Neural crest cell (in vitro differentiated cells): ENCODE data around the gene MGAM2. TPM values are rescaled to one million over a fixed set of nuclear protein-coding genes. Genes with fewer than 3 reads are reported as not detected.

Experiments
- DNase-seq: peaks from one replicate; pipeline ENCODE4 v3.0.0; 2021; ENCODE audit warnings: low read depth, mixed read lengths, low spot score
- H3K27ac Mint-ChIP-seq: one replicate; pipeline ENCODE4 v1.8.0; 2021; ENCODE audit warnings: mild to moderate bottlenecking, mixed read lengths; ENCODE audit not compliant: unreplicated experiment
- H3K27me3 Mint-ChIP-seq: 2 replicates; pipeline ENCODE4 v1.8.0; 2021; ENCODE audit warnings: low read depth, mild to moderate bottlenecking, mixed read lengths
- H3K36me3 Mint-ChIP-seq: 2 replicates; pipeline ENCODE4 v1.8.0; 2021; ENCODE audit warnings: low read depth, mild to moderate bottlenecking, mixed read lengths
- H3K4me1 Mint-ChIP-seq: 2 replicates; pipeline ENCODE4 v1.8.0; 2021; ENCODE audit warnings: mixed read lengths
- H3K4me3 Mint-ChIP-seq: one replicate; pipeline ENCODE4 v1.8.0; 2021; ENCODE audit warnings: mild to moderate bottlenecking, mixed read lengths
- H3K9me3 Mint-ChIP-seq: 2 replicates; pipeline ENCODE4 v1.8.0; 2021; ENCODE audit warnings: mixed read lengths
- total RNA-seq: library from RNA; stranded (reverse); gene quantifications from 2 replicates; pipeline ENCODE4 v1.2.1, GENCODE V29; 2021
- TF ChIP-seq, protein P1 (sequence below): fragments of 200-600 bp; sonication (generic); conservative IDR thresholded peaks from 2 replicates; pipeline ENCODE4 v1.5.0; 2021; ENCODE audit warnings: antibody characterized with exemption, mild to moderate bottlenecking

Gene MGAM2
- total RNA-seq, 1 donor from 2014 or later = 0.07 TPM

DNA sequence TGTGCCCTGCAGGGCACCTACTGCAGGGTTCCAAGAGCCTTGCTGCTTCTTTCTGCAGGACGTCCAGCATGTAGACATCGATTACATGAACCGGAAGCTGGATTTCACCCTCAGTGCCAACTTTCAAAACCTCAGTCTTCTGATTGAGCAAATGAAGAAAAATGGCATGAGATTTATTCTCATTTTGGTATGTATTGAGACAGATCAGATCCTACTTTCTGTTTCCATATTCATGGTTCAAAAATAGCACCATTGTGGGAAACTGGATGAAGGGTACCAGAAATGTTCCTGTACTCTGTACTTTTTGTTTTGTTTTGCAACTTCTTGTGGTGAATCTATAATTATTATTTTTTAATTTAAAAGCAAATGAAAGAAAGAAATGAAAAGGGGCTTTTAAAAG is 64.1 kb downstream of the MGAM2 start:
- Mint-ChIP-seq H3K4me3 (no peak overlapping the region), H3K4me1 (no peaks in the 10 kb centered on the region), H3K36me3 (no peaks in the 10 kb centered on the region), H3K27me3 (peaks cover 20% of the 10 kb centered on the region), H3K27ac (no peak overlapping the region), H3K9me3 (peaks cover 8% of the 10 kb centered on the region)
- no peak for DNase-seq
- TF ChIP-seq, protein P1, sequence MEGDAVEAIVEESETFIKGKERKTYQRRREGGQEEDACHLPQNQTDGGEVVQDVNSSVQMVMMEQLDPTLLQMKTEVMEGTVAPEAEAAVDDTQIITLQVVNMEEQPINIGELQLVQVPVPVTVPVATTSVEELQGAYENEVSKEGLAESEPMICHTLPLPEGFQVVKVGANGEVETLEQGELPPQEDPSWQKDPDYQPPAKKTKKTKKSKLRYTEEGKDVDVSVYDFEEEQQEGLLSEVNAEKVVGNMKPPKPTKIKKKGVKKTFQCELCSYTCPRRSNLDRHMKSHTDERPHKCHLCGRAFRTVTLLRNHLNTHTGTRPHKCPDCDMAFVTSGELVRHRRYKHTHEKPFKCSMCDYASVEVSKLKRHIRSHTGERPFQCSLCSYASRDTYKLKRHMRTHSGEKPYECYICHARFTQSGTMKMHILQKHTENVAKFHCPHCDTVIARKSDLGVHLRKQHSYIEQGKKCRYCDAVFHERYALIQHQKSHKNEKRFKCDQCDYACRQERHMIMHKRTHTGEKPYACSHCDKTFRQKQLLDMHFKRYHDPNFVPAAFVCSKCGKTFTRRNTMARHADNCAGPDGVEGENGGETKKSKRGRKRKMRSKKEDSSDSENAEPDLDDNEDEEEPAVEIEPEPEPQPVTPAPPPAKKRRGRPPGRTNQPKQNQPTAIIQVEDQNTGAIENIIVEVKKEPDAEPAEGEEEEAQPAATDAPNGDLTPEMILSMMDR = no peak

DNA sequence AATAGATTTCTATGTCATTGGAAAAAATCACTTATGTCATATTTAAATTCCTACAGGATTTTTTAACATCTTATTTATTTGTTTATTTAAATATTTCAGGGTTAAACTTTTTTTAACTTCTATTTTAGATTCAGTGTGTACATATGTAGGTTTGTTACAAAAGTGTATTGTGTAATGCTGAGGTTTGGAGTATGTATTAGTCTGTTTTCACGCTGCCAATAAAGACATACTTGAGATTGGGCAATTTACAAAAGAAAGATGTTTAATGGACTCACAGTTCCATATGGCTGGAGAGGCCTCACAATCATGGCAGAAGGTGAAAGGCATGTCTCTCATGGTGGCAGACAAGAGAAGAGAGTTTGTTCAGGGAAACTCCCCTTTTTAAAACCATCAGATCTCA is 65.4 kb downstream of the MGAM2 start:
- TF ChIP-seq, protein P1 = no peak
- no peak for DNase-seq
- Mint-ChIP-seq H3K4me1 (no peaks in the 10 kb centered on the region), H3K36me3 (no peaks in the 10 kb centered on the region), H3K9me3 (peaks cover 8% of the 10 kb centered on the region), H3K27me3 (peaks cover 19% of the 10 kb centered on the region), H3K27ac (no peak overlapping the region), H3K4me3 (no peak overlapping the region)

DNA sequence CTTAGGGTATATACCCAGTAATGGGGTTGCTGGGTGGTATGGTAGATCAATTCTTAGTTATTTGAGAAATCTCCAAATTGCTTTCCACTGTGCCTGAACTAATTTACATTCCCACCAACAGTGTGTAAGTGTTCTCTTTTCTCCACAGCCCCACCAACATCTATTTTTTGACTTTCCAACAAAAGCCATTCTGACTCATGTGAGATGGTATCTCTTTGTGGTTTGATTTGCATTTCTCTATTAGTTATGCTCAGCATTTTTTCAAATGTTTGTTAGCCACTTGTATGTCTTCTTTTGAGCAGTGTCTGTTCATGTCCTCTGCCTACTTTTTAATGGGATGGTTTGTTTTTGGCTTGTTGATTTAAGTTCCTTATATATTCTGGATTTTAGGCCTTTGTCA is 66.4 kb downstream of the MGAM2 start:
- peaks cover 8% of the 10 kb centered on the region for H3K9me3 Mint-ChIP-seq

DNA sequence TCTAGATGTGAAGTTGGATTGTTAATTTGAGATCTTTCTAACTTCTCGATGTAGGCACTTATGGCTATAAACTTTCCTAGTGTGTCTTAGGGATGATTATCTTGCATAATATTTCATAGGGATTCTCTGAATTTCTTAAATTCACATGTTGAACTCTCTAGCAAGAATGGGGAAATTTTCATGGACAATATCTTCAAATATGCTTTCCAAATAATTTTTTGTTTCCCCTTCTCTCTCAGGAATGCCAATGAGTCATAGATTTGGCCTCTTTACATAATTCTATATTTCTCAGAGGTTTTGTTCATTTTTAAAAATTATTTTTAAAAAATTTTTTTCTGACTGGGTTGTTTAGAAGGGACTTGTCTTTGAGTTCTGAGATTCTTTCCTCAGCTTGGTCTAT is 68.9 kb downstream of the MGAM2 start:
- Mint-ChIP-seq H3K9me3 (no peaks in the 10 kb centered on the region), H3K27me3 (peaks cover 12% of the 10 kb centered on the region), H3K4me3 (no peak overlapping the region), H3K36me3 (no peaks in the 10 kb centered on the region), H3K4me1 (no peaks in the 10 kb centered on the region), H3K27ac (no peak overlapping the region)
- TF ChIP-seq, protein P1 = no peak
- DNase-seq = no peak

More for the DNA sequence above, 66.4 kb downstream of the MGAM2 start:
- H3K4me3 Mint-ChIP-seq = no peak overlapping the region
- no peaks in the 10 kb centered on the region for H3K36me3 Mint-ChIP-seq
- TF ChIP-seq, protein P1 = no peak
- peaks cover 17% of the 10 kb centered on the region for H3K27me3 Mint-ChIP-seq
- H3K4me1 Mint-ChIP-seq = no peaks in the 10 kb centered on the region
- H3K27ac Mint-ChIP-seq = no peak overlapping the region
- no peak for DNase-seq

DNA sequence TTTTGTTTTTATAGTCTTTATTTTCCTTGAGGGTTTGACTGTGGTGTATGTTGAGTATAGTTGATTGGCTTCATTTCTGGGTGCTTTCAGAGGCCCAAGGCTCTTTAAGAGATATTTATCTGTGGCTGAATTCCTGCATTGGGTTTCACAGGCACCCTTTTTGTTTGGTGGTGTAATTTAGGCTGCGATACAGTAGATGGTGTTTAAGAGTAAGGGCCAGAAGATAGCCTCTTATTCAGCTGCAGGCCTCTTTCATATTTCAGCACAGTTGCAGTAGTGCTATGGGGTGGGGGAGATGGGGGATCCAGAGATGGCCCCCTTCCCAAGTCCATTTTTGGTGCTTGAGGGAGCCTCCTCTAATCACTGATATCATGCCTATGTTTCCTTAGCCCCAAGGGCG is 69.7 kb downstream of the MGAM2 start:
- TF ChIP-seq, protein P1 = no peak
- no peak for DNase-seq
- H3K9me3 Mint-ChIP-seq = no peaks in the 10 kb centered on the region
- no peaks in the 10 kb centered on the region for H3K4me1 Mint-ChIP-seq
- no peak overlapping the region for H3K27ac Mint-ChIP-seq
- H3K27me3 Mint-ChIP-seq = peaks cover 15% of the 10 kb centered on the region
- no peak overlapping the region for H3K4me3 Mint-ChIP-seq
- no peaks in the 10 kb centered on the region for H3K36me3 Mint-ChIP-seq

DNA sequence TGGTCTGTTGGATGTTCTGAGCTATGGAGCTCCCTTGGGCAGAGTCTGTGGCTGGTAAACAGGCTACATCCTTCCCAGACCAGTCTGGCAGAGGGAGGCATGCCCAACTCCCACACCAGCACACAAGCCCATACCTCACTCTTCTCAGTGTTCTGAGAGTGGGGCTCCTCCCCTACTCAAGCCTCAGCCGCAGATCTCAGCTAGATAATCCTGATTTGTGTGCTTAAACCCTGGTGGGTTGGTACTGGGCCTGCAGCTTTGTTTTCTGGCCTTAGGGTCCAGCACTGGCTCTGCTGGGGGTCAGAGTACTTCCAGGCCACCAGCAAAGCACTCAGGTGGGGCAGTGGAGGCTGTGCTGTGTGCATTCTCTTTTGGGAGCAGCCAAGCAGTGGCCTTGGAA is 70.4 kb downstream of the MGAM2 start:
- peaks cover 15% of the 10 kb centered on the region for H3K27me3 Mint-ChIP-seq
- peak overlapping the region; percentile 63 for H3K27ac Mint-ChIP-seq
- TF ChIP-seq, protein P1 = no peak
- H3K9me3 Mint-ChIP-seq = no peaks in the 10 kb centered on the region
- H3K4me1 Mint-ChIP-seq = no peaks in the 10 kb centered on the region
- no peaks in the 10 kb centered on the region for H3K36me3 Mint-ChIP-seq
- DNase-seq = no peak
- H3K4me3 Mint-ChIP-seq = no peak overlapping the region
